Measurements from ENCODE around the gene LIMS2. TPM values are rescaled to one million over a fixed set of nuclear protein-coding genes. Genes with fewer than 3 reads are reported as not detected.

LIMS2 gene
- total RNA-seq, 2 experiments from 2014 or later, result 6.1 to 7.0 TPM

DNA sequence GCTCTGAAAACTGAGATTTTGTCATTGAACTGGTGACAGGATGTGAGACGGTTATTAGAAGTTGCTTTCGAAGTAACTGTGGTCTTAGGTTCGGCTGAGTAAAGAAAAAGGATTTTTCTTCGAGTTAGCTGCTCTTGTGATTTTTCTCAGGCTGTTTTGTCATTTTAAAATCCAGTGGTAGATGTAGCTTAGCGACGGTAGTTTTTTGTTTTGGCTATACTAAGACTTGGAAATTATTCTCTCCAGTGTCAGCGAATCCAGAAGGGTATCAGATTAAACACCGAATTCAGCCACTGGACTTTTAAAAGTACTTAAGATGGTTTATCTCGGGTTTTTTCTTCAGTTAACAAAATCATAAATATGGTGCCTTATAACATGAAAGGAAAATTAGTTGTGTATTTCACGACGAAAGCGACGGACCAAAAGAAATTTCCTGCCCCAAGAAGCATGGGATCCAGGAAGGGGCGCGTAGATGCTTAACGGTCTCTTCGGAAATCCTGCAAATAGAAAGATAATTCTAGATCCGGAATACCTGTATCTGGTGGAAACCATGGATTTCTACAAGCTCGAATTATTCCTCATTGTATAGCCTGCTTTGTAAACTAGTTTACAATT, 27.2 kb upstream of the LIMS2 start:
- Mint-ChIP-seq H3K4me3 (peak overlapping the region; percentile 82), H3K9me3 (no peaks in the 10 kb centered on the region), H3K4me1 (ENCODE audit: low read depth) (peaks cover 50% of the 10 kb centered on the region), H3K36me3 (ENCODE audit: low read depth) (peaks cover 41% of the 10 kb centered on the region), H3K27me3 (no peaks in the 10 kb centered on the region), H3K27ac (peak overlapping the region; percentile 90)
- DNase-seq (no peak), ATAC-seq (ENCODE audit: poor library complexity) (no peak)
- peaks cover 23% of the 10 kb centered on the region for H3K36me3 ChIP-seq (ENCODE audit: insufficient read depth, low read length)
- TF ChIP-seq, protein P1, sequence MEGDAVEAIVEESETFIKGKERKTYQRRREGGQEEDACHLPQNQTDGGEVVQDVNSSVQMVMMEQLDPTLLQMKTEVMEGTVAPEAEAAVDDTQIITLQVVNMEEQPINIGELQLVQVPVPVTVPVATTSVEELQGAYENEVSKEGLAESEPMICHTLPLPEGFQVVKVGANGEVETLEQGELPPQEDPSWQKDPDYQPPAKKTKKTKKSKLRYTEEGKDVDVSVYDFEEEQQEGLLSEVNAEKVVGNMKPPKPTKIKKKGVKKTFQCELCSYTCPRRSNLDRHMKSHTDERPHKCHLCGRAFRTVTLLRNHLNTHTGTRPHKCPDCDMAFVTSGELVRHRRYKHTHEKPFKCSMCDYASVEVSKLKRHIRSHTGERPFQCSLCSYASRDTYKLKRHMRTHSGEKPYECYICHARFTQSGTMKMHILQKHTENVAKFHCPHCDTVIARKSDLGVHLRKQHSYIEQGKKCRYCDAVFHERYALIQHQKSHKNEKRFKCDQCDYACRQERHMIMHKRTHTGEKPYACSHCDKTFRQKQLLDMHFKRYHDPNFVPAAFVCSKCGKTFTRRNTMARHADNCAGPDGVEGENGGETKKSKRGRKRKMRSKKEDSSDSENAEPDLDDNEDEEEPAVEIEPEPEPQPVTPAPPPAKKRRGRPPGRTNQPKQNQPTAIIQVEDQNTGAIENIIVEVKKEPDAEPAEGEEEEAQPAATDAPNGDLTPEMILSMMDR (IDR thresholded peaks at IDR 0.05), result no peak
- intact Hi-C loops (cut with DNase I, micrococcal nuclease), result loop anchor here (2.0 to 5.0 kb wide), 6 partner anchors 60 to 390 kb away; partner anchors contain the start of genes IWS1 (in 1 of the 2), POLR2D (in 1 of the 2), SAP130 (in 1 of the 2) and UGGT1 (in 1 of the 2)
- H3K4me3 ChIP-seq (ENCODE audit: low read length), result peak overlapping the region; percentile 63
- H3K27ac ChIP-seq (ENCODE audit: low read depth in 1 of 2, low read length in 2 of 2), result peak overlapping the region; percentile 68 to 86
- ChIA-PET CTCF (interaction anchor here (0.7 to 1.2 kb wide), 5 partner anchors 13 to 388 kb away, joined by 3 to 4 read pairs (median 3); partner anchors contain the start of gene UGGT1), POLR2A (interaction anchor here (0.6 to 2.5 kb wide), 35 partner anchors 8 to 621 kb away, joined by 3 to 31 read pairs (median 5); partner anchors contain the start of genes AMMECR1L, ERCC3, IWS1 and LIMS2)
- H3K9me3 ChIP-seq (ENCODE audit: control insufficient read depth in 1 of 2, insufficient read depth in 1 of 2, low read length in 2 of 2), result no peaks in the 10 kb centered on the region
- H3K27me3 ChIP-seq (ENCODE audit: control insufficient read depth in 1 of 2, insufficient read depth in 2 of 2, low read length in 2 of 2), result no peaks in the 10 kb centered on the region
- H3K4me1 ChIP-seq (ENCODE audit: insufficient read depth, low read length), result peaks cover 36% of the 10 kb centered on the region

DNA sequence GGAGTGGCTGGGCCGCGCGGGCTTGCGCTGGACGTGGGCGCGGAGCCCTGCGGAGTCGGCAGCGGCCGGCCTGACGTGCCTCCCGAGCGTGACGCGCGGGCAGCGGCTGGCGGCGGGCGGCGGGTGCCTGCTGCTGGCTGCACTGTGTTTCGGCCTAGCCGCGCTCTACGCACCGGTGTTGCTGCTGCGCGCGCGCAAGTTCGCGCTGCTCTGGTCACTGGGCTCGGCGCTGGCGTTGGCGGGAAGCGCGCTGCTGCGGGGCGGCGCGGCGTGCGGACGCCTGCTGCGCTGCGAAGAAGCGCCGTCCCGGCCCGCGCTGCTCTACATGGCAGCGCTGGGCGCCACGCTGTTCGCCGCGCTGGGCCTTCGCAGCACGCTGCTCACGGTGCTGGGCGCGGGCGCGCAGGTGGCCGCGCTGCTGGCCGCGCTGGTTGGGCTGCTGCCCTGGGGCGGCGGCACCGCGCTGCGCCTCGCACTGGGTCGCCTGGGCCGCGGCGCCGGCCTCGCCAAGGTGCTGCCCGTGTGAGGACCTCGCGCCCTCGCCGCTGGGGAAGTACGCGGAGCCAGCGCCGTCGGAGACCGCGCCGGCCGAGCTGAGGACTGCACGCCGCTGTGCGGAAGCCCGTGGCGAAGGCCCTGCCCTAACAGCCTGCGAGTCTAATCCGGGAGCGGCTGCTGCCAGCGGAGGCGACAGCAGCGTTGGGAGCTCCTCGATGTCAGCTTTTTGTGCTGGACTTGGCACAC, 26.5 kb upstream of the LIMS2 start:
- H3K27me3 ChIP-seq (ENCODE audit: control insufficient read depth in 1 of 2, insufficient read depth in 2 of 2, low read length in 2 of 2), result no peaks in the 10 kb centered on the region
- H3K36me3 ChIP-seq (ENCODE audit: insufficient read depth, low read length), result peaks cover 18% of the 10 kb centered on the region
- Mint-ChIP-seq H3K9me3 (no peaks in the 10 kb centered on the region), H3K27ac (peak overlapping the region; percentile 99), H3K4me1 (ENCODE audit: low read depth) (peaks cover 50% of the 10 kb centered on the region), H3K36me3 (ENCODE audit: low read depth) (peaks cover 38% of the 10 kb centered on the region), H3K4me3 (peak overlapping the region; percentile 97), H3K27me3 (no peaks in the 10 kb centered on the region)
- intact Hi-C loops (cut with DNase I, micrococcal nuclease), result loop anchor here (2.0 to 5.0 kb wide), 9 partner anchors 60 to 390 kb away; partner anchors contain the start of genes IWS1 (in 2 of the 2), WDR33 (in 2 of the 2), POLR2D (in 1 of the 2) and SAP130 (in 1 of the 2)
- DNase-seq, result peak; percentile 65 to 94 (median 77)
- H3K4me3 ChIP-seq (ENCODE audit: low read length), result peak overlapping the region; percentile 83
- TF ChIP-seq, protein P1 (IDR thresholded peaks at IDR 0.05), result no peak
- H3K9me3 ChIP-seq (ENCODE audit: control insufficient read depth in 1 of 2, insufficient read depth in 1 of 2, low read length in 2 of 2), result no peaks in the 10 kb centered on the region
- peak overlapping the region; percentile 82 to 86 for H3K27ac ChIP-seq (ENCODE audit: low read depth in 1 of 2, low read length in 2 of 2)
- POLR2A ChIA-PET, result interaction anchor here (0.6 to 2.5 kb wide), 39 partner anchors 9 to 620 kb away, joined by 3 to 31 read pairs (median 4); partner anchors contain the start of genes AMMECR1L, ERCC3, IWS1 and LIMS2
- peaks cover 36% of the 10 kb centered on the region for H3K4me1 ChIP-seq (ENCODE audit: insufficient read depth, low read length)
- ATAC-seq (ENCODE audit: poor library complexity), result peak; percentile 78
- CTCF ChIA-PET, result interaction anchor here (0.7 to 1.2 kb wide), 5 partner anchors 13 to 389 kb away, joined by 3 to 4 read pairs (median 3); partner anchors contain the start of gene UGGT1

DNA sequence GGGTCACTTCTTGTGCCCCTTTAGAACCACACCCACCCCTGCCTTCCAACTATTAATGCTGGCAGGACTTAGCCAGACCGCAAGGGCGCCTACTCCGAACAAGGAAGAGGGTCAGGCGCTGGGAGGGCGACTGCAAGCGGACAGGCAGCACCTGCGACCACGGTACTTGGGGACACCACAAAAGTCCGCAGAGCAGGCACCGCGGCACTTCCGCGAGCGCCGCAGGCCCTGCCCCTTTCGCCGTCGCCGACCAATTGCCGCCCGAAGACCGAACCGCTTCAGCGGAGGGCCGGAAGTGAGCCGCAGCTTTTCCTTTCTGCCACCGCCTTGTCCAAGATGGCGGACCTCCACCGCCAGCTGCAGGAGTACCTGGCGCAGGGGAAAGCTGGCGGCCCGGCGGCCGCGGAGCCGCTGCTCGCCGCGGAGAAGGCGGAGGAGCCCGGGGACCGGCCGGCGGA, 25.9 kb upstream of the LIMS2 start, which contains the start of gene SFT2D3:
Gene SFT2D3 (plus strand): TSS at position 305 of the 458 bp plus-strand sequence. CDS start 32 bp downstream, at position 337.
- TF ChIP-seq, protein P1 (IDR thresholded peaks at IDR 0.05), result no peak
- Histone ChIP-seq H3K27ac (ENCODE audit: low read depth in 1 of 2, low read length in 2 of 2) (peak within 1 kb of the TSS; percentile 82 to 94), H3K4me1 (ENCODE audit: insufficient read depth, low read length) (peaks cover 36% of the 10 kb centered on the region), H3K9me3 (ENCODE audit: control insufficient read depth in 1 of 2, insufficient read depth in 1 of 2, low read length in 2 of 2) (no peaks in the 10 kb centered on the region), H3K27me3 (ENCODE audit: control insufficient read depth in 1 of 2, insufficient read depth in 2 of 2, low read length in 2 of 2) (no peaks in the 10 kb centered on the region), H3K4me3 (ENCODE audit: low read length) (peak within 1 kb of the TSS; percentile 83), H3K36me3 (ENCODE audit: insufficient read depth, low read length) (peaks cover 12% of the 10 kb centered on the region)
- intact Hi-C loops (cut with DNase I, micrococcal nuclease), result loop anchor here (2.0 to 5.0 kb wide), 8 partner anchors 59 to 391 kb away; partner anchors contain the start of genes IWS1 (in 2 of the 2), WDR33 (in 2 of the 2), POLR2D (in 1 of the 2) and SAP130 (in 1 of the 2)
- DNase-seq, result peak; percentile 82 to 96 (median 88)
- Mint-ChIP-seq H3K9me3 (no peaks in the 10 kb centered on the region), H3K36me3 (ENCODE audit: low read depth) (peaks cover 33% of the 10 kb centered on the region), H3K4me3 (peak within 1 kb of the TSS; percentile 97), H3K4me1 (ENCODE audit: low read depth) (peaks cover 50% of the 10 kb centered on the region), H3K27me3 (no peaks in the 10 kb centered on the region), H3K27ac (peak within 1 kb of the TSS; percentile 99)
- peak; percentile 73 for ATAC-seq (ENCODE audit: poor library complexity)
- ChIA-PET CTCF (interaction anchor here (1.0 kb wide), 1 partner anchor 390 kb away, joined by 3 read pairs; the partner anchor contains the start of gene UGGT1), POLR2A (interaction anchor here (0.7 to 2.5 kb wide), 27 partner anchors 9 to 620 kb away, joined by 3 to 31 read pairs (median 5); partner anchors contain the start of genes ERCC3, IWS1, LIMS2 and POLR2D)
